ENCODE results near the gene ZBTB46.

DNA sequence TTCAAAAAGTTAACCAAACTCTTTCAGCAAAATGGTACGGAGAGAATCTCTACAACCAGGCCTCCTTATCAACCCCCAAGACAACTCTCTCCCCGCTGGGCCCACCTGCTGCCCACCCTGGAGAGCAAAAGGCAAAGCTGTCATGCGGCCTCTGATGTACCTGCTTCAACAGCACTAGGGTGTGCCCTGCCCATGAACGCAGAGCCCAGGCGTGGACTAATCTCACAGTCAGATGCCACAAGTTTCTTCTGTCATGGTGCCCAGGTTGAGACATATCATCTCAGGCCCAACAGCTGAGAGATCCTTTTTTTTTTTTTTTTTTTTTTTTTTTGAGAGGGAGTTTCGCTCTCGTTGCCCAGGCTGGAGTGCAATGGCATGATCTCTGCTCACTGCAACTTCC lies 65.2 kb downstream of the ZBTB46 start:
- TF ChIP-seq, protein P1, sequence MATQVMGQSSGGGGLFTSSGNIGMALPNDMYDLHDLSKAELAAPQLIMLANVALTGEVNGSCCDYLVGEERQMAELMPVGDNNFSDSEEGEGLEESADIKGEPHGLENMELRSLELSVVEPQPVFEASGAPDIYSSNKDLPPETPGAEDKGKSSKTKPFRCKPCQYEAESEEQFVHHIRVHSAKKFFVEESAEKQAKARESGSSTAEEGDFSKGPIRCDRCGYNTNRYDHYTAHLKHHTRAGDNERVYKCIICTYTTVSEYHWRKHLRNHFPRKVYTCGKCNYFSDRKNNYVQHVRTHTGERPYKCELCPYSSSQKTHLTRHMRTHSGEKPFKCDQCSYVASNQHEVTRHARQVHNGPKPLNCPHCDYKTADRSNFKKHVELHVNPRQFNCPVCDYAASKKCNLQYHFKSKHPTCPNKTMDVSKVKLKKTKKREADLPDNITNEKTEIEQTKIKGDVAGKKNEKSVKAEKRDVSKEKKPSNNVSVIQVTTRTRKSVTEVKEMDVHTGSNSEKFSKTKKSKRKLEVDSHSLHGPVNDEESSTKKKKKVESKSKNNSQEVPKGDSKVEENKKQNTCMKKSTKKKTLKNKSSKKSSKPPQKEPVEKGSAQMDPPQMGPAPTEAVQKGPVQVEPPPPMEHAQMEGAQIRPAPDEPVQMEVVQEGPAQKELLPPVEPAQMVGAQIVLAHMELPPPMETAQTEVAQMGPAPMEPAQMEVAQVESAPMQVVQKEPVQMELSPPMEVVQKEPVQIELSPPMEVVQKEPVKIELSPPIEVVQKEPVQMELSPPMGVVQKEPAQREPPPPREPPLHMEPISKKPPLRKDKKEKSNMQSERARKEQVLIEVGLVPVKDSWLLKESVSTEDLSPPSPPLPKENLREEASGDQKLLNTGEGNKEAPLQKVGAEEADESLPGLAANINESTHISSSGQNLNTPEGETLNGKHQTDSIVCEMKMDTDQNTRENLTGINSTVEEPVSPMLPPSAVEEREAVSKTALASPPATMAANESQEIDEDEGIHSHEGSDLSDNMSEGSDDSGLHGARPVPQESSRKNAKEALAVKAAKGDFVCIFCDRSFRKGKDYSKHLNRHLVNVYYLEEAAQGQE (IDR thresholded peaks at IDR 0.05; ENCODE audit: low read depth, low read length): no peak
- TF ChIP-seq POLR2AphosphoS5 (IDR thresholded peaks at IDR 0.05; ENCODE audit: low read length): no peak
- TF ChIP-seq, protein P2, sequence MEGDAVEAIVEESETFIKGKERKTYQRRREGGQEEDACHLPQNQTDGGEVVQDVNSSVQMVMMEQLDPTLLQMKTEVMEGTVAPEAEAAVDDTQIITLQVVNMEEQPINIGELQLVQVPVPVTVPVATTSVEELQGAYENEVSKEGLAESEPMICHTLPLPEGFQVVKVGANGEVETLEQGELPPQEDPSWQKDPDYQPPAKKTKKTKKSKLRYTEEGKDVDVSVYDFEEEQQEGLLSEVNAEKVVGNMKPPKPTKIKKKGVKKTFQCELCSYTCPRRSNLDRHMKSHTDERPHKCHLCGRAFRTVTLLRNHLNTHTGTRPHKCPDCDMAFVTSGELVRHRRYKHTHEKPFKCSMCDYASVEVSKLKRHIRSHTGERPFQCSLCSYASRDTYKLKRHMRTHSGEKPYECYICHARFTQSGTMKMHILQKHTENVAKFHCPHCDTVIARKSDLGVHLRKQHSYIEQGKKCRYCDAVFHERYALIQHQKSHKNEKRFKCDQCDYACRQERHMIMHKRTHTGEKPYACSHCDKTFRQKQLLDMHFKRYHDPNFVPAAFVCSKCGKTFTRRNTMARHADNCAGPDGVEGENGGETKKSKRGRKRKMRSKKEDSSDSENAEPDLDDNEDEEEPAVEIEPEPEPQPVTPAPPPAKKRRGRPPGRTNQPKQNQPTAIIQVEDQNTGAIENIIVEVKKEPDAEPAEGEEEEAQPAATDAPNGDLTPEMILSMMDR (IDR thresholded peaks at IDR 0.05 in 2 of 3, conservative IDR thresholded peaks at IDR 0.05 in 1 of 3; ENCODE audit: control insufficient read depth in 2 of 3, extremely low read depth in 1 of 3, insufficient read depth in 1 of 3, low read depth in 3 of 3, low read length in 3 of 3): no peak
- TF ChIP-seq GABPA (IDR thresholded peaks at IDR 0.05; ENCODE audit: low read depth): no peak
- no peak for TF ChIP-seq CHD4 (IDR thresholded peaks at IDR 0.05)
- TF ChIP-seq, protein P3, sequence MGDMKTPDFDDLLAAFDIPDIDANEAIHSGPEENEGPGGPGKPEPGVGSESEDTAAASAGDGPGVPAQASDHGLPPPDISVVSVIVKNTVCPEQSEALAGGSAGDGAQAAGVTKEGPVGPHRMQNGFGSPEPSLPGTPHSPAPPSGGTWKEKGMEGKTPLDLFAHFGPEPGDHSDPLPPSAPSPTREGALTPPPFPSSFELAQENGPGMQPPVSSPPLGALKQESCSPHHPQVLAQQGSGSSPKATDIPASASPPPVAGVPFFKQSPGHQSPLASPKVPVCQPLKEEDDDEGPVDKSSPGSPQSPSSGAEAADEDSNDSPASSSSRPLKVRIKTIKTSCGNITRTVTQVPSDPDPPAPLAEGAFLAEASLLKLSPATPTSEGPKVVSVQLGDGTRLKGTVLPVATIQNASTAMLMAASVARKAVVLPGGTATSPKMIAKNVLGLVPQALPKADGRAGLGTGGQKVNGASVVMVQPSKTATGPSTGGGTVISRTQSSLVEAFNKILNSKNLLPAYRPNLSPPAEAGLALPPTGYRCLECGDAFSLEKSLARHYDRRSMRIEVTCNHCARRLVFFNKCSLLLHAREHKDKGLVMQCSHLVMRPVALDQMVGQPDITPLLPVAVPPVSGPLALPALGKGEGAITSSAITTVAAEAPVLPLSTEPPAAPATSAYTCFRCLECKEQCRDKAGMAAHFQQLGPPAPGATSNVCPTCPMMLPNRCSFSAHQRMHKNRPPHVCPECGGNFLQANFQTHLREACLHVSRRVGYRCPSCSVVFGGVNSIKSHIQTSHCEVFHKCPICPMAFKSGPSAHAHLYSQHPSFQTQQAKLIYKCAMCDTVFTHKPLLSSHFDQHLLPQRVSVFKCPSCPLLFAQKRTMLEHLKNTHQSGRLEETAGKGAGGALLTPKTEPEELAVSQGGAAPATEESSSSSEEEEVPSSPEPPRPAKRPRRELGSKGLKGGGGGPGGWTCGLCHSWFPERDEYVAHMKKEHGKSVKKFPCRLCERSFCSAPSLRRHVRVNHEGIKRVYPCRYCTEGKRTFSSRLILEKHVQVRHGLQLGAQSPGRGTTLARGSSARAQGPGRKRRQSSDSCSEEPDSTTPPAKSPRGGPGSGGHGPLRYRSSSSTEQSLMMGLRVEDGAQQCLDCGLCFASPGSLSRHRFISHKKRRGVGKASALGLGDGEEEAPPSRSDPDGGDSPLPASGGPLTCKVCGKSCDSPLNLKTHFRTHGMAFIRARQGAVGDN (IDR thresholded peaks at IDR 0.05): no peak
- no peak for TF ChIP-seq NFYB (IDR thresholded peaks at IDR 0.05; ENCODE audit: insufficient read depth, low read depth, low read length)
- TF ChIP-seq SPI1 (IDR thresholded peaks at IDR 0.05; ENCODE audit: borderline replicate concordance, insufficient read depth, low read depth, low read length): no peak
- TF ChIP-seq, protein P4, sequence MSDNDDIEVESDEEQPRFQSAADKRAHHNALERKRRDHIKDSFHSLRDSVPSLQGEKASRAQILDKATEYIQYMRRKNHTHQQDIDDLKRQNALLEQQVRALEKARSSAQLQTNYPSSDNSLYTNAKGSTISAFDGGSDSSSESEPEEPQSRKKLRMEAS (IDR thresholded peaks at IDR 0.05; ENCODE audit: low read depth, low read length): no peak
- TF ChIP-seq, protein P5, sequence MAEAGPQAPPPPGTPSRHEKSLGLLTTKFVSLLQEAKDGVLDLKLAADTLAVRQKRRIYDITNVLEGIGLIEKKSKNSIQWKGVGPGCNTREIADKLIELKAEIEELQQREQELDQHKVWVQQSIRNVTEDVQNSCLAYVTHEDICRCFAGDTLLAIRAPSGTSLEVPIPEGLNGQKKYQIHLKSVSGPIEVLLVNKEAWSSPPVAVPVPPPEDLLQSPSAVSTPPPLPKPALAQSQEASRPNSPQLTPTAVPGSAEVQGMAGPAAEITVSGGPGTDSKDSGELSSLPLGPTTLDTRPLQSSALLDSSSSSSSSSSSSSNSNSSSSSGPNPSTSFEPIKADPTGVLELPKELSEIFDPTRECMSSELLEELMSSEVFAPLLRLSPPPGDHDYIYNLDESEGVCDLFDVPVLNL (IDR thresholded peaks at IDR 0.05; ENCODE audit: low read depth, low read length): no peak

Data from GM12878 (cell line).